Adipocyte (in vitro differentiated cells): ENCODE data around the gene FREY1.

Source experiments
- DNase-seq: peaks from one replicate; pipeline ENCODE4 v3.0.0-alpha.2; 2015; ENCODE audit warnings: low read depth
- H3K27me3 ChIP-seq: replicated peaks from 2 replicates; pipeline ENCODE4 v1.7.0; 2013; ENCODE audit warnings: mild to moderate bottlenecking, low read length, moderate library complexity; ENCODE audit not compliant: control insufficient read depth, insufficient read depth
- H3K36me3 ChIP-seq: 2 replicates; pipeline ENCODE4 v1.7.0; 2013; ENCODE audit warnings: low read length, mild to moderate bottlenecking, moderate library complexity; ENCODE audit not compliant: control insufficient read depth, insufficient read depth, severe bottlenecking
- H3K4me1 ChIP-seq: 2 replicates; pipeline ENCODE4 v1.7.0; 2013; ENCODE audit warnings: mild to moderate bottlenecking, low read length, moderate library complexity; ENCODE audit not compliant: control insufficient read depth, insufficient read depth
- H3K4me3 ChIP-seq: 2 replicates; pipeline ENCODE4 v1.7.0; 2013; ENCODE audit warnings: mild to moderate bottlenecking, low read length, moderate library complexity
- H3K9ac ChIP-seq: 2 replicates; pipeline ENCODE4 v1.7.0; 2013; ENCODE audit warnings: mild to moderate bottlenecking, low read length, moderate library complexity
- H3K9me3 ChIP-seq: 2 replicates; pipeline ENCODE4 v1.7.0; 2013; ENCODE audit warnings: mild to moderate bottlenecking, low read length, moderate library complexity; ENCODE audit not compliant: control insufficient read depth

The FREY1 gene

GRCh38 chr11:45927684-45928413 lies 20.8 kb upstream of the FREY1 start:
- Histone ChIP-seq H3K4me3 (no peak overlapping the region), H3K9me3 (no peaks in the 10 kb centered on the region), H3K9ac (no peak overlapping the region), H3K4me1 (peaks cover 10% of the 10 kb centered on the region), H3K36me3 (peaks cover 7% of the 10 kb centered on the region), H3K27me3 (peaks cover 29% of the 10 kb centered on the region)
- DNase-seq: no peak

- H3K9me3 ChIP-seq: no peaks in the 10 kb centered on the region
- DNase-seq: no peak
- H3K36me3 ChIP-seq: peaks cover 4% of the 10 kb centered on the region
- H3K27me3 ChIP-seq: peaks cover 29% of the 10 kb centered on the region
- no peak overlapping the region for H3K9ac ChIP-seq
- peaks cover 10% of the 10 kb centered on the region for H3K4me1 ChIP-seq
- H3K4me3 ChIP-seq: no peak overlapping the region
Measured at GRCh38 chr11:45927332-45927683, 20.2 kb upstream of the FREY1 start.

- Histone ChIP-seq H3K9ac (no peak overlapping the region), H3K4me1 (peaks cover 4% of the 10 kb centered on the region), H3K4me3 (no peak overlapping the region), H3K27me3 (peaks cover 29% of the 10 kb centered on the region), H3K36me3 (no peaks in the 10 kb centered on the region), H3K9me3 (no peaks in the 10 kb centered on the region)
- DNase-seq: no peak
Measured at GRCh38 chr11:45926536-45927331, 19.7 kb upstream of the FREY1 start.

- Histone ChIP-seq H3K9me3 (no peaks in the 10 kb centered on the region), H3K27me3 (peaks cover 29% of the 10 kb centered on the region), H3K4me3 (no peak overlapping the region), H3K9ac (no peak overlapping the region), H3K4me1 (no peaks in the 10 kb centered on the region), H3K36me3 (no peaks in the 10 kb centered on the region)
- DNase-seq: no peak
Measured at GRCh38 chr11:45926001-45926401, 18.9 kb upstream of the FREY1 start.

- Histone ChIP-seq H3K9me3 (no peaks in the 10 kb centered on the region), H3K4me1 (no peaks in the 10 kb centered on the region), H3K4me3 (no peak overlapping the region), H3K36me3 (no peaks in the 10 kb centered on the region), H3K27me3 (peaks cover 29% of the 10 kb centered on the region), H3K9ac (no peak overlapping the region)
- no peak for DNase-seq
Measured at GRCh38 chr11:45925550-45925949, 18.5 kb upstream of the FREY1 start.

GRCh38 chr11:45924927-45925326 lies 17.9 kb upstream of the FREY1 start:
- H3K27me3 ChIP-seq: peaks cover 29% of the 10 kb centered on the region
- H3K9ac ChIP-seq: no peak overlapping the region
- H3K4me1 ChIP-seq: no peaks in the 10 kb centered on the region
- H3K9me3 ChIP-seq: no peaks in the 10 kb centered on the region
- H3K4me3 ChIP-seq: no peak overlapping the region
- no peaks in the 10 kb centered on the region for H3K36me3 ChIP-seq
- DNase-seq: no peak

- DNase-seq: no peak
- Histone ChIP-seq H3K4me1 (no peaks in the 10 kb centered on the region), H3K36me3 (no peaks in the 10 kb centered on the region), H3K27me3 (peaks cover 29% of the 10 kb centered on the region), H3K9me3 (no peaks in the 10 kb centered on the region), H3K9ac (no peak overlapping the region), H3K4me3 (no peak overlapping the region)
Measured at GRCh38 chr11:45924036-45924915, 17.2 kb upstream of the FREY1 start.

- H3K9me3 ChIP-seq: no peaks in the 10 kb centered on the region
- H3K4me1 ChIP-seq: no peaks in the 10 kb centered on the region
- H3K9ac ChIP-seq: no peak within 1 kb of the TSS
- no peaks in the 10 kb centered on the region for H3K36me3 ChIP-seq
- no peak within 1 kb of the TSS for H3K4me3 ChIP-seq
- H3K27me3 ChIP-seq: peaks cover 29% of the 10 kb centered on the region
- DNase-seq: no peak
Measured at GRCh38 chr11:45922425-45923082, 15.5 kb upstream of the FREY1 start, which contains the start of gene LARGE2. Gene LARGE2, plus strand, starts transcription at chr11:45922656. Its CDS starts 227 bp downstream, at chr11:45922883.

- Histone ChIP-seq H3K4me3 (no peak overlapping the region), H3K4me1 (peaks cover 4% of the 10 kb centered on the region), H3K9ac (no peak overlapping the region), H3K36me3 (no peaks in the 10 kb centered on the region), H3K9me3 (no peaks in the 10 kb centered on the region), H3K27me3 (peaks cover 28% of the 10 kb centered on the region)
- no peak for DNase-seq
Measured at GRCh38 chr11:45921561-45922424, 14.7 kb upstream of the FREY1 start.
